ENCODE data around the gene UAP1L1. TPM values are rescaled to one million over a fixed set of nuclear protein-coding genes. Genes with fewer than 3 reads are reported as not detected.

Gene UAP1L1
- polyA plus RNA-seq, 1 donor (not counting 4 experiments of a cell fraction or from before 2014, with no cell fraction given), result 2.7 TPM

DNA sequence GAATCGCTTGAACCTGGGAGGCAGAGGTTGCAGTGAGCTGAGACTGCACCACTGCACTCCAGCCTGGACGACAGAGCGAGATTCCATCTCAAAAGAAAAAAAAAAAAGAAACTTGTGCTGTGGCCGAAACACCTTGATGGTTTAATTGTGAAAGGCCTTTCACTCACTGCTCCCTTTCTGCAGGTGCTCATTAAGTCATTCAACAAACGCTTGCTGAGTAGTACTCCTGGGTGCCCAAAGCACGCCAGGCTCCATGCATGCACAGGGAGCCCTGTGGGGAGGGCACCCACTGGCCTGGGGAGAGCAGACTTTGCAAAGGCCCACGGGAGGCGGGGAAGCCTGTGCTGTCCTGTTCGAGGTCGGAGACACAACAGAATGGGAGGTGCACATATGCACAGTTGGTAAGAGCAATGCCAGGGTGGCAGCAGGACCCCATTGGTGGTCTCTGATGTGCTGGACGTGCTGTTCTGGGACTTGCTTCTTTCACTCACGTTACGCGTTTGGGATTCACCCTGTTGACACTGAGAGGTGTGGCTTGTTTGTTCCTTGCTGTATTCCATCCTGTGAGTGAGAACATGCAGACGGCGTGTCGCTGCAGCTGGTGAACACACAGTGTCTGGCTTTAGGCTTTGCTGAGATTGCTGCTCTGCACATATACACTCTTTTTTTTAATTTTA lies 20.4 kb upstream of the UAP1L1 start:
- FAIRE-seq, result no peak
- Histone ChIP-seq H3K36me3 (ENCODE audit: control insufficient read depth in 2 of 2, extremely low read depth in 1 of 2, insufficient read depth in 2 of 2, low read length in 2 of 2) (no peaks in the 10 kb centered on the region), H3K9me1 (ENCODE audit: control insufficient read depth, extremely low read depth, insufficient read depth, low read length) (no peaks in the 10 kb centered on the region), H2AFZ (ENCODE audit: control insufficient read depth, low read length) (no peak overlapping the region), H3K9ac (ENCODE audit: control insufficient read depth, extremely low read depth, insufficient read depth, low read length) (no peak overlapping the region), H3K4me2 (ENCODE audit: control insufficient read depth, extremely low read depth, insufficient read depth, low read depth, low read length) (no peak overlapping the region), H4K20me1 (ENCODE audit: control insufficient read depth, extremely low read depth, insufficient read depth, low read length) (no peaks in the 10 kb centered on the region), H3K9me3 (ENCODE audit: control insufficient read depth, low read depth, low read length) (no peaks in the 10 kb centered on the region), H3K79me2 (ENCODE audit: control insufficient read depth, insufficient read depth, low read length) (no peaks in the 10 kb centered on the region), H3K4me1 (ENCODE audit: control insufficient read depth, extremely low read depth, insufficient read depth, low read length) (peaks cover 1% of the 10 kb centered on the region), H3K27ac (ENCODE audit: control insufficient read depth, insufficient read depth, low read length) (no peak overlapping the region), H3K27me3 (ENCODE audit: control insufficient read depth, extremely low read depth, insufficient read depth, low read length) (no peaks in the 10 kb centered on the region), H3K4me3 (ENCODE audit: control insufficient read depth in 2 of 3, extremely low read depth in 1 of 3, insufficient read depth in 2 of 3, low read depth in 1 of 3, low read length in 3 of 3) (no peak overlapping the region)
- TF ChIP-seq, protein P1, sequence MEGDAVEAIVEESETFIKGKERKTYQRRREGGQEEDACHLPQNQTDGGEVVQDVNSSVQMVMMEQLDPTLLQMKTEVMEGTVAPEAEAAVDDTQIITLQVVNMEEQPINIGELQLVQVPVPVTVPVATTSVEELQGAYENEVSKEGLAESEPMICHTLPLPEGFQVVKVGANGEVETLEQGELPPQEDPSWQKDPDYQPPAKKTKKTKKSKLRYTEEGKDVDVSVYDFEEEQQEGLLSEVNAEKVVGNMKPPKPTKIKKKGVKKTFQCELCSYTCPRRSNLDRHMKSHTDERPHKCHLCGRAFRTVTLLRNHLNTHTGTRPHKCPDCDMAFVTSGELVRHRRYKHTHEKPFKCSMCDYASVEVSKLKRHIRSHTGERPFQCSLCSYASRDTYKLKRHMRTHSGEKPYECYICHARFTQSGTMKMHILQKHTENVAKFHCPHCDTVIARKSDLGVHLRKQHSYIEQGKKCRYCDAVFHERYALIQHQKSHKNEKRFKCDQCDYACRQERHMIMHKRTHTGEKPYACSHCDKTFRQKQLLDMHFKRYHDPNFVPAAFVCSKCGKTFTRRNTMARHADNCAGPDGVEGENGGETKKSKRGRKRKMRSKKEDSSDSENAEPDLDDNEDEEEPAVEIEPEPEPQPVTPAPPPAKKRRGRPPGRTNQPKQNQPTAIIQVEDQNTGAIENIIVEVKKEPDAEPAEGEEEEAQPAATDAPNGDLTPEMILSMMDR (optimal IDR thresholded peaks at IDR 0.05 in 1 of 3, IDR thresholded peaks at IDR 0.05 in 1 of 3, conservative IDR thresholded peaks at IDR 0.05 in 1 of 3; ENCODE audit: extremely low read depth in 1 of 3, insufficient read depth in 2 of 3, low read length in 3 of 3), result no peak
- TF ChIP-seq EZH2 (IDR thresholded peaks at IDR 0.05; ENCODE audit: low read length), result no peak
- dilution Hi-C loops (cut with MboI; ENCODE audit: extremely low pct_ligation_motif_present, low sequenced_read_pairs), result no loop called here
- DNase-seq (ENCODE audit: low read depth, low spot score), result no peak

DNA sequence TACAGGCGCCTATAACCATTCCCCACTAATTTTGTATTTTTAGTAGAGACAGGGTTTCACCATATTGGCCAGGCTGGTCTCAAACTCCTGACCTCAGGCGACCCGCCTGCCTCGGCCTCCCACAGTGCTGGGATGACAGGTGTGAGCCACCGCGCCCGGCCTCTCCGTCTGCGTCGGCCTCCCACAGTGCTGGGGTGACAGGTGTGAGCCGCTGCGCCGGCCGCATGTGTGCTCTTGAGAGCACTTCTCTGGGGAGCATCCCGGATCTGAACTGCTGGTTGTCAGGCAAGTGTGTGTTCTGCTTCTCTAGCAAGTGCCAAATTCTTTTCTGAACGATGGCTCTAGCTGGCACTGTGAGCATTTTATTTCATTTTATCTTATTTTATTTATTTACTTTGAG lies 19.8 kb upstream of the UAP1L1 start:
- Histone ChIP-seq H3K4me3 (ENCODE audit: control insufficient read depth in 2 of 3, extremely low read depth in 1 of 3, insufficient read depth in 2 of 3, low read depth in 1 of 3, low read length in 3 of 3) (no peak overlapping the region), H3K27ac (ENCODE audit: control insufficient read depth, insufficient read depth, low read length) (no peak overlapping the region), H3K9ac (ENCODE audit: control insufficient read depth, extremely low read depth, insufficient read depth, low read length) (no peak overlapping the region), H4K20me1 (ENCODE audit: control insufficient read depth, extremely low read depth, insufficient read depth, low read length) (no peaks in the 10 kb centered on the region), H3K9me1 (ENCODE audit: control insufficient read depth, extremely low read depth, insufficient read depth, low read length) (no peaks in the 10 kb centered on the region), H3K27me3 (ENCODE audit: control insufficient read depth, extremely low read depth, insufficient read depth, low read length) (no peaks in the 10 kb centered on the region), H3K79me2 (ENCODE audit: control insufficient read depth, insufficient read depth, low read length) (no peaks in the 10 kb centered on the region), H2AFZ (ENCODE audit: control insufficient read depth, low read length) (no peak overlapping the region), H3K36me3 (ENCODE audit: control insufficient read depth in 2 of 2, extremely low read depth in 1 of 2, insufficient read depth in 2 of 2, low read length in 2 of 2) (no peaks in the 10 kb centered on the region), H3K9me3 (ENCODE audit: control insufficient read depth, low read depth, low read length) (no peaks in the 10 kb centered on the region), H3K4me1 (ENCODE audit: control insufficient read depth, extremely low read depth, insufficient read depth, low read length) (peaks cover 8% of the 10 kb centered on the region), H3K4me2 (ENCODE audit: control insufficient read depth, extremely low read depth, insufficient read depth, low read depth, low read length) (no peak overlapping the region)
- no peak for FAIRE-seq
- TF ChIP-seq, protein P1 (optimal IDR thresholded peaks at IDR 0.05 in 1 of 3, IDR thresholded peaks at IDR 0.05 in 1 of 3, conservative IDR thresholded peaks at IDR 0.05 in 1 of 3; ENCODE audit: extremely low read depth in 1 of 3, insufficient read depth in 2 of 3, low read length in 3 of 3), result no peak
- no peak for TF ChIP-seq EZH2 (IDR thresholded peaks at IDR 0.05; ENCODE audit: low read length)
- dilution Hi-C loops (cut with MboI; ENCODE audit: extremely low pct_ligation_motif_present, low sequenced_read_pairs), result no loop called here
- DNase-seq (ENCODE audit: low read depth, low spot score), result no peak

All from keratinocyte (primary cell).